HAP-1 (cell line): ENCODE results near the gene DLST.
A peak's percentile ranks its signal among the peaks of the same experiment; 100 is the strongest.

Experiments used
- DNase-seq, 2 experiments: peaks; one replicate each; pipeline ENCODE4 v3.0.0-alpha.2; 2016 to 2020; ENCODE audit warnings: low spot score in 2 of 2
- H3K27me3 ChIP-seq: fragments of 250-450 bp; sonication (Bioruptor Pico); 2 replicates; pipeline ENCODE4 v1.5.1; 2020; ENCODE audit warnings: low read depth, mild to moderate bottlenecking, moderate library complexity
- H3K36me3 ChIP-seq: fragments of 250-450 bp; sonication (Bioruptor Pico); replicated peaks from 2 replicates; pipeline ENCODE4 v1.5.1; 2020; ENCODE audit warnings: mild to moderate bottlenecking
- H3K4me1 ChIP-seq: fragments of 250-450 bp; sonication (Bioruptor Pico); 2 replicates; pipeline ENCODE4 v1.5.1; 2020; ENCODE audit warnings: mild to moderate bottlenecking
- H3K4me3 ChIP-seq: fragments of 250-450 bp; sonication (Bioruptor Pico); 2 replicates; pipeline ENCODE4 v1.5.1; 2020; ENCODE audit warnings: mild to moderate bottlenecking, moderate library complexity
- H3K9me3 ChIP-seq: fragments of 250-450 bp; sonication (Bioruptor Pico); 2 replicates; pipeline ENCODE4 v1.5.1; 2020; ENCODE audit warnings: mild to moderate bottlenecking, moderate library complexity
- in situ Hi-C: fragments of 300-500 bp; cut with MboI; formaldehyde crosslinking; loops from 3 replicates; pipeline ENCODE4 v1.14.3; 2020; ENCODE audit warnings: low sequenced_read_pairs, inconsistent platforms, mixed read lengths

Gene DLST

GRCh38 chr14:74910556-74910955 is 28.8 kb downstream of the DLST start:
- no peak for DNase-seq
- no peaks in the 10 kb centered on the region for H3K4me1 ChIP-seq
- H3K4me3 ChIP-seq: no peak overlapping the region
- in situ Hi-C loops: no loop called here
- H3K9me3 ChIP-seq: no peaks in the 10 kb centered on the region
- peaks cover 10% of the 10 kb centered on the region for H3K36me3 ChIP-seq
- H3K27me3 ChIP-seq: no peaks in the 10 kb centered on the region

- H3K9me3 ChIP-seq: no peaks in the 10 kb centered on the region
- 0 out of 2 replicates have a peak, but pooled peaks cover 5% of the 10 kb centered on the region for H3K36me3 ChIP-seq
- in situ Hi-C loops: no loop called here
- no peak overlapping the region for H3K4me3 ChIP-seq
- H3K4me1 ChIP-seq: no peaks in the 10 kb centered on the region
- no peaks in the 10 kb centered on the region for H3K27me3 ChIP-seq
- no peak for DNase-seq
Observed at GRCh38 chr14:74911221-74911620, 29.5 kb downstream of the DLST start.

- in situ Hi-C loops: no loop called here
Observed at GRCh38 chr14:74911704-74912103, 30.0 kb downstream of the DLST start.

GRCh38 chr14:74912111-74912510 is 30.4 kb downstream of the DLST start:
- in situ Hi-C loops: no loop called here
- Histone ChIP-seq H3K9me3 (no peaks in the 10 kb centered on the region), H3K27me3 (no peaks in the 10 kb centered on the region), H3K4me3 (no peak overlapping the region), H3K36me3 (no peaks in the 10 kb centered on the region), H3K4me1 (no peaks in the 10 kb centered on the region)
- no peak for DNase-seq

More at GRCh38 chr14:74911704-74912103, 30.0 kb downstream of the DLST start:
- no peak overlapping the region for H3K4me3 ChIP-seq
- no peaks in the 10 kb centered on the region for H3K9me3 ChIP-seq
- no peaks in the 10 kb centered on the region for H3K4me1 ChIP-seq
- H3K36me3 ChIP-seq: 0 out of 2 replicates have a peak, but pooled peaks cover 2% of the 10 kb centered on the region
- no peaks in the 10 kb centered on the region for H3K27me3 ChIP-seq
- DNase-seq: no peak

- in situ Hi-C loops: no loop called here
- H3K27me3 ChIP-seq: no peaks in the 10 kb centered on the region
Observed at GRCh38 chr14:74912801-74913200, 31.1 kb downstream of the DLST start.

GRCh38 chr14:74913393-74913910 is 31.7 kb downstream of the DLST start:
- Histone ChIP-seq H3K27me3 (no peaks in the 10 kb centered on the region), H3K36me3 (no peaks in the 10 kb centered on the region), H3K4me1 (no peaks in the 10 kb centered on the region), H3K4me3 (no peak overlapping the region), H3K9me3 (no peaks in the 10 kb centered on the region)
- in situ Hi-C loops: no loop called here
- no peak for DNase-seq

More at GRCh38 chr14:74912801-74913200, 31.1 kb downstream of the DLST start:
- Histone ChIP-seq H3K4me1 (no peaks in the 10 kb centered on the region), H3K4me3 (no peak overlapping the region), H3K9me3 (no peaks in the 10 kb centered on the region), H3K36me3 (no peaks in the 10 kb centered on the region)
- no peak for DNase-seq

- peak; percentile 32 to 60 for DNase-seq
- in situ Hi-C loops: no loop called here
Observed at GRCh38 chr14:74913986-74914573, 32.4 kb downstream of the DLST start.

GRCh38 chr14:74915426-74915825 is 33.7 kb downstream of the DLST start:
- no peak for DNase-seq
- in situ Hi-C loops: no loop called here
- Histone ChIP-seq H3K27me3 (no peaks in the 10 kb centered on the region), H3K4me3 (no peak overlapping the region), H3K4me1 (no peaks in the 10 kb centered on the region), H3K9me3 (no peaks in the 10 kb centered on the region), H3K36me3 (no peaks in the 10 kb centered on the region)

More at GRCh38 chr14:74913986-74914573, 32.4 kb downstream of the DLST start:
- Histone ChIP-seq H3K4me3 (no peak overlapping the region), H3K4me1 (no peaks in the 10 kb centered on the region), H3K36me3 (no peaks in the 10 kb centered on the region), H3K27me3 (no peaks in the 10 kb centered on the region), H3K9me3 (no peaks in the 10 kb centered on the region)

GRCh38 chr14:74915826-74916225 is 34.1 kb downstream of the DLST start:
- Histone ChIP-seq H3K4me1 (no peaks in the 10 kb centered on the region), H3K9me3 (no peaks in the 10 kb centered on the region), H3K27me3 (no peaks in the 10 kb centered on the region), H3K36me3 (no peaks in the 10 kb centered on the region), H3K4me3 (no peak overlapping the region)
- DNase-seq: no peak
- in situ Hi-C loops: no loop called here

GRCh38 chr14:74917178-74917543 is 35.4 kb downstream of the DLST start:
- H3K4me1 ChIP-seq: no peaks in the 10 kb centered on the region
- no peaks in the 10 kb centered on the region for H3K27me3 ChIP-seq
- H3K9me3 ChIP-seq: no peaks in the 10 kb centered on the region
- in situ Hi-C loops: no loop called here
- H3K4me3 ChIP-seq: no peak overlapping the region
- no peaks in the 10 kb centered on the region for H3K36me3 ChIP-seq
- no peak for DNase-seq

- in situ Hi-C loops: no loop called here
Observed at GRCh38 chr14:74917646-74918081, 35.9 kb downstream of the DLST start.

GRCh38 chr14:74918380-74918779 is 36.7 kb downstream of the DLST start:
- H3K27me3 ChIP-seq: no peaks in the 10 kb centered on the region
- no peak for DNase-seq
- in situ Hi-C loops: no loop called here
- no peak overlapping the region for H3K4me3 ChIP-seq
- no peaks in the 10 kb centered on the region for H3K9me3 ChIP-seq
- no peaks in the 10 kb centered on the region for H3K4me1 ChIP-seq
- no peaks in the 10 kb centered on the region for H3K36me3 ChIP-seq

More at GRCh38 chr14:74917646-74918081, 35.9 kb downstream of the DLST start:
- H3K27me3 ChIP-seq: no peaks in the 10 kb centered on the region
- H3K9me3 ChIP-seq: no peaks in the 10 kb centered on the region
- no peaks in the 10 kb centered on the region for H3K4me1 ChIP-seq
- no peak overlapping the region for H3K4me3 ChIP-seq
- no peak for DNase-seq
- H3K36me3 ChIP-seq: no peaks in the 10 kb centered on the region

- DNase-seq: no peak
- Histone ChIP-seq H3K9me3 (no peaks in the 10 kb centered on the region), H3K4me3 (no peak overlapping the region), H3K4me1 (no peaks in the 10 kb centered on the region), H3K36me3 (no peaks in the 10 kb centered on the region), H3K27me3 (no peaks in the 10 kb centered on the region; the same call in 1 of the 2 replicates)
- in situ Hi-C loops: no loop called here
Observed at GRCh38 chr14:74919421-74920165, 37.9 kb downstream of the DLST start.

- Histone ChIP-seq H3K36me3 (no peaks in the 10 kb centered on the region), H3K4me1 (no peaks in the 10 kb centered on the region), H3K9me3 (no peaks in the 10 kb centered on the region), H3K27me3 (no peaks in the 10 kb centered on the region; the same call in 1 of the 2 replicates), H3K4me3 (no peak overlapping the region)
- in situ Hi-C loops: no loop called here
- no peak for DNase-seq
Observed at GRCh38 chr14:74920281-74920680, 38.6 kb downstream of the DLST start.
